ENCODE data around the gene NEK10. TPM values are rescaled to one million over a fixed set of nuclear protein-coding genes. Genes with fewer than 3 reads are reported as not detected.

Gene NEK10
- total RNA-seq, 1 donor from 2014 or later = 1.4 TPM

GRCh38 chr3:27078246-27078913, 290.8 kb downstream of the NEK10 start:
- intact Hi-C loops (cut with micrococcal nuclease) = no loop called here

DNA sequence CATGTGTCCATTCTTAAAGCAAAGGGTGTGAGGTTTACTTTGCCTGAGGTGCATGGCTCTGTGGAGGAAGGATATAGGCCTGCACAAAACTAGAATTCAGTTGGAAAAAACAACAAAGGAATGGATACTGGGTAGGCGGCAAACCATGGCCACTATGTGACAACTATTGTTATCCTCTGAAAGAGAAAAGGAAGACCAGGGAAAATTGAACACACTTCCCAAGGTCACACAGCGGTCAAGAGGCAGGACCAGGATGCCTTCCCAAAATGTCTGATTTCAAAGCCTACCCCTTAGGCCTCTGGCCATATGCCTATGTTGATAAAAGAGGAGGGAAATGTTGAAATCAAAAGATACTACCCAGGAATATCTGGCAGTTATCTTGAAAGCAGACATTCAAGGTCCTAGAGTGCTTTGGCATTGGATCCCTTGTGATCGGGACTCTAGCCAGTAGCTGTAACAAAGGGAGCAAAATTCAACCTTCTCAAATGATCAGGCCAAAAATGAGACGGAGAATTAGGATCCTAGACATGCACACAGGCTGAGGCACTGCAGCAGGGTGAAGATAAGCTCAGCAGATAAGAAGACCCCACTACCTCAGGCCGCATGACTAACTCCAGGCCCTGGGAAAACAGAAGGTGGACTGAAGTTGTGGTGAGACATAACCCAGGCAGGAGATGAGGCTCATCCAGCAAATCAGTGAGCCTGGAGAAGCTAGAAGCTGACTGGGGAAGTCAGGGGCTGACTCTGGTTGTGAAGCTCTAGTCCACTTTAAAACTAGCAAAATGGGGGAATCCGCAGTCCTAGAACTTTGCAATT, 292.2 kb downstream of the NEK10 start:
- intact Hi-C loops (cut with micrococcal nuclease) = no loop called here

DNA sequence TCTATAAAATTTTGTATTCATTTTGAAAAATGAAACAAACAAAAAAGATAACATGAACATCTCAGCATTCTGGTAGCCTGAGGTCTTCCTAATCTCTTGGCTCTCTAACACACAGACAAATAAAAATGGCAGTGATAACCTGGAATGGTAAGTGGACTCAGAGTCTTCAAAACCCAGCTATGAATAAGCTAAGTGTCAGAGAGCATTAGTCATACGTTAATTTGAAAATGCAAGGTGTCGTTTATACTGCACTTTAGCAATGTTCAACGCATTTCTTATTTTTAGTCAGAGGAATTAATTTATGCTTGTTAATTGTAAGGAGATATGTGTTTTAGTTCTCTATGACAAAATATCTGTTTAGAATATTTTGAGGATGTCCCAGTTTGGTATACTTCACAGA, 294.3 kb downstream of the NEK10 start:
- intact Hi-C loops (cut with micrococcal nuclease) = no loop called here

- intact Hi-C loops (cut with micrococcal nuclease) = no loop called here
Observed at GRCh38 chr3:27073912-27074311, 295.3 kb downstream of the NEK10 start.

DNA sequence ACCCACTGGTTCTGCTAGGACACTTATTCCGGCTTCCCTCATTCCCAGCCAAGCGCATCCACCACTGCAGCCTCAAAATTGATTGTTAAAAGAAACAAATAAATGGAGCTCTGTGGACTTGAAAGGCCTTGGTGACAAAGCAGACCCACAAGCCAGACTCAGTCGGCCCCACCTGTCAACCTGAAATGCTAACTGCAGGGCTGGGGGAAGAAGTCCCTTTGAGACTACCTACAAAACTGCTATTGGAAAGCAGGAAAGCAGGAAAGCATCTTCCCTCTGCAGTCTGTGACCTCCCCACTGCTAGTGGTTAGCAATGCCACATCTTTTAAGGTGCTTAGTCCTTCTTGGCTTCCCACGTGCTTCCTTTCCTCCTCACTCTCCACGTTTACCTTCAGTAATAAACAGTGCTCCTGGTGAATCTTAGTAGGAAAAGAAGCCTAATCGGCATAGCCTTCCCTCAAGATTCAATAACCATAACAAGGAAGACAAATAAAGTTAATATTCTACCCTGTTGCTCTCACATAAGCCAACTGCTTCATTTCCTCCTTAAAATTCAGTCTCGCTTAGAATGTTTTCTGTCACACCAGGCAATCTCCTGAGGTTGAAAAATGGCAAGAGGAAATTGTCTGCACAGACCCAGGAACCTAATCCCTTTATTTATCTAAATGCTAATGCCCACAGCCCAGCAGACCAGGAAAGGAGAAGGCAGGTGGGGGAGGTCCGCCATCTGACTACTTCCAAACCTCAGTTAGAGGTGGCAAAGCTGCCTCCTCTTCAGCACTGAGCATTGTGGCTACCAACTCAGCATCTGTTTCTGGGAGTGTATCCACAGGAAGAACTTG, 296.2 kb downstream of the NEK10 start:
- intact Hi-C loops (cut with micrococcal nuclease) = no loop called here

- intact Hi-C loops (cut with micrococcal nuclease) = no loop called here
Observed at GRCh38 chr3:27060336-27060735, 308.8 kb downstream of the NEK10 start.

Other genes with a start within 250 kb of the NEK10 start
- 40.1 and 45.3 TPM in 2 replicates for gene SLC4A7, start 115.0 kb upstream of the NEK10 start, total RNA-seq

All from T-helper 1 cell treated with Interleukin-12 subunit alpha and Interleukin-12 subunit beta and Interleukin-4 antibody, amounts not matched to agents 30 ng/mL and 1 ng/mL, for 36 hours (primary cell).